HG03025 (cell line): ENCODE results near the gene FIZ1.

Source experiments
- ATAC-seq: cut with Tn5 transposase; IDR thresholded peaks from one replicate; pipeline ENCODE4 v1.9.1; 2021; ENCODE audit warnings: mild to moderate bottlenecking, moderate library complexity; ENCODE audit not compliant: unreplicated experiment, low FRiP score

Gene FIZ1

DNA sequence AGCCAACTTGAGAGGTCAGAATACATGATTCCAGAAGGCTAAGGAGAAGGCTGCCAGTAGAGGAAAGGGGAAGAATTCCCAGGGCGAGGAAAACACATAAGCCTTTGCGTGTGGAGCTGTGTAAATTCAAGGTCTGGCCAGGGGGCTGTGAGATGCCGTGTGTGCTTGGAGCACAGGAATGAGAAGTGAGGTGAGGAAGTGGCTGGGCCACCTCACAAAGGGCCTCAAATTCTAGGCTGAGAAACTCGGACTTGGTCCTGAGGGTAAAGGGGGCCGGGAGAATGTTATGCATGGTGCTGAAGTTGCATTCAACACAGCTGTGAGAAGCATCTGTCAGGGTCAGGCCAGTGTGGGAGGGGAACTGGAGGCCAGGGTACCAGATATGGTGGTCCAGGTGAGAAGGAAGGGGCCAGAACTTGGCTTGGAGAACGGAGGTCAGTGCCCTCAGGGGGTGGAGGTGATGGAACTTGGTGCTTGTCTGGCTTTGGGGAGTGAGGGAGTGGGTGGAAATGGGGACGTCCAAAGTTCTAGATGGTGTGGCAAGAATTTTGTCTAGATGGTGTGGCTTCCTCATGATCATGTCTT, 36.6 kb upstream of the FIZ1 start:
- ATAC-seq: no peak

DNA sequence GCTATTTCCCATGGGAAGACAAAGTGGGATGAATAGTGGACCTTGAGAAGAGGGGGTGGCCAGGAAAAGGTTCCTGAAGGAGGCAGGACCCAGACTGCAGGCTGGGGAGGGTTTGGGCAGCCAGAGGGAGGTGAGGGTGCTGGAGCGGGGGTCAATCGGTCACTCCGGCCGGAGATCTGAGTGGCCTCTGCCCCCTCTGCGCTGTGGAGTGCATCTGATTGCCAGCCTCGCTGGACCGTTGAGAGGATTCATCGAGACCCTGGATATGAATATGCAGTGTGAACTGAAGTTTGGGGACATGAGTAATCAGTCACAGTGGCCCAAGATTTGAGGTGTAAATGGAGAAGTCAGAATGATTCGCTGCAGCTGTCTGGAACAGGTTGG, 36.0 kb upstream of the FIZ1 start:
- ATAC-seq: no peak

- ATAC-seq: no peak
Measured at GRCh38 chr19:55633861-55634260, 34.5 kb upstream of the FIZ1 start.

GRCh38 chr19:55632463-55632834, 33.1 kb upstream of the FIZ1 start:
- ATAC-seq: no peak

GRCh38 chr19:55626350-55626749, 27.0 kb upstream of the FIZ1 start:
- ATAC-seq: no peak

GRCh38 chr19:55625004-55625326, 25.6 kb upstream of the FIZ1 start:
- ATAC-seq: no peak

DNA sequence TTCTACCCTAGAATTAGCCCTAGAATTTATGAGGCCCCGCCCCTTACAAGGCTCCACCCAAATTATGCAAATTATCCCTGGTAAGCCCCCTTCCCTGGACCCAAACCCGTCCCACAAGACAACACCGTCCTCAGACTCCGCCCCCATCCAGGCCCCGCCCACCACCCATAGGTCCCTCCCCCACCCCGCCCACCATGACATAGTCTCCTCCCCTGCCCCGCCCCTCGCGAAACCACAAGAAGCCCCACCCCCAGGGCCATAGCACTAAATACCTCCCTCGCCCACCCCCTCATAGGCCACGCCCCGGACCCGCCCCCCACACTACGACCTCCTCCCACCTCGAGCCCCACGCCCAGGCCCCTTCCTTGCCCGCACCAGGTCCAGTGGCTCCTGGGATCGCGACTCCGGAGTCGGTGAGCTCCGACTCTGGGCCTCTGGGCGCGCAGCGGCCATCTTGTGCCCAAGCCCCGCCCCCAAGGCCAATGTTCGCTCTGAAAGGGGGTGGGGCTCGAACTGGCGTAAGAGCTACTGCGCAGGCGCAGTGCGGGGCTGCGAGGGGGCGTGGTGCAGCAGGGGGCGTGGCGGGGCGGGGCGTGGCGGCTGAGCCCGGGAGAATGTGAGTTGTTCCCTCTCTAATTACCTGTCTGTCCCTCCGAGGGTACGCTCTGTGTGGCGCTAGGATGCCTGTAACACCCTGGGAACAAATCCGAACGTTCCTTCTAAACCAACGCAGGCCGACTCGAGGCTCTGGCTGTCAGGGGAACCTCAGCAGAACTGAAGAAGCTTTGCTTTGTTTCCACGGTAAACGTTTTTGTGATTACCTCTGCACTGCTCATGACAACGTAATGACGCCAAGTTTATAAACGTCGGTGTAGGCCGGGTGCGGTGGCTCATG, 25.0 kb upstream of the FIZ1 start, which contains the start of gene ZNF784:
Gene ZNF784 (minus strand): TSS at position 458 of the 895 bp plus-strand sequence. CDS start 5 bp downstream, at position 453.
- no peak for ATAC-seq

- ATAC-seq: no peak
Measured at GRCh38 chr19:55623561-55623960, 24.2 kb upstream of the FIZ1 start.

DNA sequence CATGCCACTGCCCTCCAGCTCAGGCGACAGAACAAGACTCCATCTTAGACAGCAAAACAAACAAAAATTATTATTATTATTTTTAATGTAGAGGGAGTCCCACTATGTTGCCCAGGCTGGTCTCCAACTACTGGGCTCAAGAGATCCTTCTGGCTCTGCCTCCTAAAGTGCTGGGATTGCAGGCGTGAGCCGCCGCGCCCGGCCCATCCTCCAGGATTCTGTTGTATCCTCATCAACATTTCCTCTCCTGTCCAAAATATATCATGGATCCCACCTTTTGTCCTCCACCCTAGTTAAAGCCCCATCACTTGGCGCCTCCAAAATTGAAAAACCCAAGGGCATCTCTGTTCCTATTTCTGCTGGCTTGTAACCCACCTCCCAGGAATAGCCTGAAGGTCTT, 23.8 kb upstream of the FIZ1 start:
- ATAC-seq: no peak

DNA sequence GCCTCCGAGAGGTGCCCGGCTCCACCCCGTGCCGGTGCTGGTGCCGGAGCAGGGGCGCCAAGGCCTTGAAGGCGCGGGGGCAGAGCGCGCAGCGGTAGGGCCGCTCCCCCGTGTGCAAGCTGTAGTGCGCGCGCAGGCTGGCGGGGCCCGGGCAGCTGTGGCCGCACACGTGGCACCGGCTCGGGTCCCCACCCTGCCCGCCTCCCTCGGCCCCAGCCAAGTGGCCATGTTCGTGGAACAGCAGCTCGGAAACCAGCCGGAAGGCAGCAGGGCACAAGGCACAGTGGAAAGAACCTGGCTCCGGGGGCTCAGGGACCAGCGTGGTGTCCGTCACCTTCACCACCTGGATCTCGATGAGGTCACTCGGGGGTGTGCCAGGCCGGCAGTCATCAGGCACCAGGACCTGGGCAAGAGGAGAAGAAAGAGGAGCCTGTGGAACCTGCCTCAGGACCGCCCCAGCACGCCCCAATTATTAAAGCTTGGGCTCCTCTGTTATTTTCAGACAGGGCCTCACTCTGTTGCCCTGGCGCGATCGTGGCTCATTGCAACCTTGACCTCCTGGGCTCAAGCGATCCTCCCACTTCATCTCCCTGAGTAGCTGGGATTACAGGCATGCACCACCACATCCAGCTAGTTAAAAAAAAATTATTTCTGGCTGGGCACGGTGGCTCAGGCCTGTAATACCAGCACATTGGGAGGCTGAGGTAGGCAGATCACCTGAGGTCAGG, 23.1 kb upstream of the FIZ1 start:
- no peak for ATAC-seq

- ATAC-seq: no peak
Measured at GRCh38 chr19:55621673-55622231, 22.4 kb upstream of the FIZ1 start.

GRCh38 chr19:55621205-55621672, 21.9 kb upstream of the FIZ1 start:
- no peak for ATAC-seq

DNA sequence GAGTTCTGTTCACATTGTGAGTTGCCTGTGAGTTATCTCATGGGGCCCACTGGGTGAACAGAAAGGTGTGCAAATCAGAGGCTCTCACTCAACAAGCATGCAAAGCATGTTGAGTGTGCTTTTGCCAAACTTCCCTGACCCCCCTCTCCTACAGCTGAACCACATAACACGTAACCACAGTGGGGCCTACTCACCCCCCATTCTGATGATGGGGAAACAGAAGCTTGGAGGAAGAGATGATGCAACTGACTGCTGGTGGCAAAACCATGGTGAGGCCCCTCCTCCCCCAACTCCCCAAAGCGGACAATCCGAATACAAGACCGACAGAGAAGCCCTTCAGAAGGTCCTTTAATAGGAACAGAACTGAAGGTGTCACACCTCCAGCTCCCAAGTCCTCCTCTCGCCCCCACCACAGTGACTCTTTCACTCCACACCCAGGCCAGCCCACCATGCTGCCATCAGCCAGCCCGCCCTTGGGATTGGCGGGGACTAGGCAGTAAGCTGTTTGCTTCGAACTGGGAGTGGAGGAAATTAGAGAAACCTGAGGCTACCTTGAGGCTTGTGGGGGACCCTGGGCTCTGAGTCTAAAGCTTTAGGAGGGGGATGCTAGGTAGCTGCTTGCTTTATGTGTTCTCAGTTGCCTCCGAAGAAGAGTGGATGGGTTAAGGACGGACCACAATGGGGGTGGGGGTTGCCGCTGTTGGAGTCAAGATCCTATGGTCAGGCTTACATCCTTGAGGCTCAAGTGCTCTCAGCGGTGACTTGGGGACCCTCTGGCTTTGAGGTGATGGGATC, 21.3 kb upstream of the FIZ1 start:
- no peak for ATAC-seq

DNA sequence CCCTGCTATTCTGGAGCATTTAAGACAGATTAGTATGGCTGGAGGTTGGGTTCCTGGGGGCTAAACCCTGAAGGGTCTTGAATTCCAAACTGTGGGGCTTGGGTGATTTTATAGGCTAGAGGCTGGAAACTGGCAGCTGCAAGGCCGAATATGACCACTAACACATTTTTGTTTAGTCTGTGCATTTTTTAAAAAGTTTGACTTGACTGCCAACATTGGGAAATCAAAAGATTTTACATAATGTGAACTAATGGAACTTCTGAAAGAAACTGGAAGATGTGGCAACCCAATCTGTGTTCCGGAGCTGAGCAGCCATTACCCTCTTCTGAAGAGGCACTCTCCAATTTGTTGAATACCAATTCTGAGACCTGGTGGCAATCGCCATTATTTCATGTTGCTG, 20.0 kb upstream of the FIZ1 start:
- no peak for ATAC-seq

DNA sequence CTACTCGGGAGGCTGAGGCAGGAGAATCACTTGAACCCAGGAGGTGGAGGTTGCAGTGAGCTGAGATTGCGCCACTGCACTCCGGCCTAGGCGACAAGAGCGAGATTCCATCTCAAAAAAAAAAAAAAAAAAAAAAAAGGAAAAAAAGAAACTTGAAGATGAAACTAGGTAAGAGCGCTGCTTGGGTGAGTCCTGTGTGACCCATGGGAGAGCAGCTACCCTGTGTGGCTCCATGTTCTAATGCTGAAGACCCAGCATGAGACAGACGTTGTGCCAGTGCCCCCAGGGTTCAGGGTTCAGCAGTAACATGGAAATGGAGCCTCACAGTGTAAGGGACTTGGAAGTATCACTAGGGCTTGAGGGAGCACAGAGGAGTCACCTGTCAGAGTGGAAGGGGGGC, 19.1 kb upstream of the FIZ1 start:
- no peak for ATAC-seq

DNA sequence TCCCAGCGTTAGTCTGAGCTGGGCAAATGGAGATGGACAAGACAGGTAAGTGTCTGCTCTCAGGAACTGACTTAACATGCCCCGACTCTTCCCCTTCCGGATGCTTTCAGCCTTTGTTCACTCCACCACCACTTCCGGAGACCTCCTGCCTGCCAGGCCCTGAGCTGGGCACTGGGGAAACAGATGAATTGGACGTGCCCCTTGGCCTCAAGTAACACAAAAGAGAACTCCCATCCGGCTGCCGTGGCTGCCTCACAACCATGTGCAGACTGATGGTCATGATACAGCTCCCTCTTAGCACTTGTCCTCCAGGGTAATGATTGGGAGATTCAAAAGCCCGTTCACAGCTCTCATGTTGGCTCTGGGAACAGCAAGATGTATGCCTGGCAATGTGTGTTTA, 18.1 kb upstream of the FIZ1 start:
- ATAC-seq: no peak

- ATAC-seq: no peak
Measured at GRCh38 chr19:55616395-55616875, 17.1 kb upstream of the FIZ1 start.

- ATAC-seq: no peak
Measured at GRCh38 chr19:55615543-55616394, 16.5 kb upstream of the FIZ1 start.
